ENCODE measurements around the gene BMP2K.
A peak's percentile ranks its signal among the peaks of the same experiment; 100 is the strongest.
"Not testable (repeated sequence)": the region's sequence is repeated elsewhere in the genome, so short reads cannot be mapped to it uniquely, and the experiment has no call there.

BMP2K gene

GRCh38 chr4:78864405-78865024 lies 88.4 kb downstream of the BMP2K start:
- DNase-seq (ENCODE audit: low spot score): peak; percentile 69

- DNase-seq (ENCODE audit: low spot score): no peak
These were observed 89.3 kb downstream of the BMP2K start for GRCh38 chr4:78865451-78865850.

GRCh38 chr4:78868712-78869111 lies 92.6 kb downstream of the BMP2K start:
- DNase-seq (ENCODE audit: low spot score): not testable (repeated sequence)

GRCh38 chr4:78870056-78870455 lies 93.9 kb downstream of the BMP2K start:
- no peak for DNase-seq (ENCODE audit: low spot score)

DNA sequence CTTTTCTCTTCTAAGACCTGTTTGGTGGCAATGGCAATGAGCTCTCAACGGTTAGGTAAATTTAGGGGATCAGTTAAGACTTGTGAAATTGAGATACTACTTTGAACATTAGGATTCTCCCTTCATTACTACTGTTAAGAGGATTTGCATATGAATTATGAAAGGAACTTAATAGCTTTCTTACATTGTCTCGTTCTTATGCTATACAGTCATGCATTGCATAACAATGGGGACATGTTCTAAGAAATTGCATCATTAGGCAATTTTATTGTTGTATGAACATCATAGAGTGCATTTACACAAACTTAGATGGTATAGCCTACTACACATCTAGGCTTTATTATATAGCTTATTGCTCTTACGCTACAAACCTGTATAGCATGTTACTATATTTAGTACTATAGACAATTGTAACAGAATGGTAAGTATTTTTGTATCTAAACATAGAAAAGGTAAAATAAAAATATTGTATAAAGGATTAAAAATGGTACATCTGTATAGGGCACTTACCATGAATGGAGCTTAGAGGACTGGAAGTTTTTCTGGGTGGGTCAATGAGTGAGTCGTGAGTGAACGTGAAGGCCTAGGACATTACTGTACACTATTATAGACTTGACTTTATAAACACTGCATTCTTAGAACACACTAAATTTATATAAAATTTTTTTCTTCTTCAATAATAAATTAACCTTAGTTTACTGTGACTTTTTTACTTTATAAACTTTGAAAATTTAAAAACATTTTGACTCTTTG lies 100.6 kb downstream of the BMP2K start:
- no peak for DNase-seq (ENCODE audit: low spot score)

- no peak for DNase-seq (ENCODE audit: low spot score)
These were observed 101.9 kb downstream of the BMP2K start for GRCh38 chr4:78878031-78878430.

- DNase-seq (ENCODE audit: low spot score): no peak
These were observed 104.8 kb downstream of the BMP2K start for GRCh38 chr4:78880874-78881492.

DNA sequence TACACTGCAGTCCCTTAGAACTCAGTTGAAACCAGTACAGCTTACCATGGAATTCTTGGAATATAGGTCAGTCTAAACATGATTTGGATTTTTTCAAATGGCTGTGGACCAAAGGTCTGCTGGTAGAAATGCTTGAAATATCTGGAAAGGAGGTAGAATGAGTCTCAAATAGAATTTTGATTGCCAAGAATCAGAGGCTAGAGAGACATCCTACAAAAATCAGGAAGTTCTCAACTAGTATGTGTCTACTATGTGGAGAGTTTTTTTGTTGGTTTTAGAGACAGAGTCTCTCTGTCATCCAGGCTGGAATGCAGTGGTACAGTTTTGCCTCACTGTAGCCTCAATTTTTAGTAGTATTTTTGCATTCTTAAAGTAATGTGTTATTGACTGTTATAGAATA lies 109.4 kb downstream of the BMP2K start:
- no peak for DNase-seq (ENCODE audit: low spot score)

DNA sequence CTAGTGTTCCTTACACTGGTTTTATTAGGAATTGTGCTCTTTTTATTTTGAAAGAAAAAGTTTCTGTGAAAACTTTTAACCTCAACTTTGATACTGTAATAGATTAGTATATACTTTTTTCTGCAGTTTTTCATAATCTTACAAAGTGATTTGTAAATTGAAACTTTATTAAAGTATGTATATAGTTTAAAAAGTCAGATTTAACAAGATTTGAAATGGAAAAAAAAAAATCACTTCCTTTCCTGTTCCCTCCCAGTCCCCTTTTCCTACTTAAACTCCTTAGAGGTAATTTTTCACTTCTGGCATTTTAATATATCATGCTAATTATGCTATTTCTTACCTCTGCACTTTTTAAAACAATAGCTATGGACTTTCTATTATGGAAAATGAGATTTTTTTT lies 113.8 kb downstream of the BMP2K start:
- DNase-seq (ENCODE audit: low spot score): no peak

DNA sequence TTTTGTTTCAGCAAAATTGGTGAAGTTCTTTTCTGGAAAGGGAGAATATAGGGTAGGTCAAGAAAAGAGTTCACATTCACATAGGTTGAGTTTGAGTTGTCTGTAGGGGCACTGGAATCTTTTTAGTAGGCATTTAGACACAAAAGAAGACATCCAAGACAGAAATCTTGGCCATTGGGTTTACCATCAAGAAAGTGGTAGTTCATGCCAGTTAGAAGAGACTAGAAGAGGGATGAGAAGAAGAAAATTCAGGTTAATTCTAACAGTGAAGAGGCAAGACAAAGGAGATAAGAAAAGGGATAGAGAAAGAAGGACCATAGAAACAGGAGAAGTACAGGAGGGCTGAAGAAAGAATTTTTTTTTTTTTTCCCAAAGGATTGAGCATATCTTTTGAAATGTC lies 123.2 kb downstream of the BMP2K start:
- no peak for DNase-seq (ENCODE audit: low spot score)

- DNase-seq (ENCODE audit: low spot score): no peak
These were observed 125.7 kb downstream of the BMP2K start for GRCh38 chr4:78901882-78902281.

- no peak for DNase-seq (ENCODE audit: low spot score)
These were observed 126.1 kb downstream of the BMP2K start for GRCh38 chr4:78902298-78902697.

DNA sequence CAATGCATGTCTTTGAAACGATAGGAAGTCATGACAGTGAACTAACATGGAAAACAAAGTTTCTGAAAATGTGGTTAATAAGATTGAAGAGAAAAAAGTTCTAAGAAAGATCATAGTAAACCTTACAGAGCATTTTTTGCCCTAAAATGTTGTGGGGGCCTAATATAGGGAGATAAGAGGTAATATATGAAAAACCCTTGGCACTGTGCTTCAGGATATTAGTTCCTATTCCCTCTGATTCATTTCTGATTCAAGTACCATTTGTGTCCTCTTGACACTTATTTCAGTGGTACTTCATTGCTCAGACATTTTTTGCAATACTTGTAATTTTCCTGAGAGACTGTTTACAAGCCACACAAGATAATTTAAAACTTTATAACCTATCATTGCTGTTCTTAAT lies 128.0 kb downstream of the BMP2K start:
- DNase-seq (ENCODE audit: low spot score): no peak

GRCh38 chr4:78907638-78908037 lies 131.5 kb downstream of the BMP2K start:
- DNase-seq (ENCODE audit: low spot score): no peak

DNA sequence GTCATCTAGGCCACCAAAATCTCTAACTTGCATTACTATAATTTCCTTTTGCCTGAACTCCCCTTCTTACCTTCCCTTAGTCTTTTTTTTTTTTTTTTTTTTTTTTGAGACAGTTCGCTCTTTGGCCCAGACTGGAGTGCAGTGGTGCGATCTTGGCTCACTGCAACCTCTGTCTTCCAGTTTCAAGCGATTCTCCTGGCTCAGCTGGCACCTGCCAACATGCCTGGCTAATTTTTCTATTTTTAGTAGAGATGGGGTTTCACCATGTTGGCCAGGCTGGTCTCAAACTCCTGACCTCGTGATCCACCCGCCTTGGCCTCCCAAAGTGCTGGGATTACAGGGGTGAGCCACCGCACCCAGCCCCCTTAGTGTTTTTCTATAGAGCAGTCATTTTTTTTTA lies 132.8 kb downstream of the BMP2K start:
- not testable (repeated sequence) for DNase-seq (ENCODE audit: low spot score)

DNA sequence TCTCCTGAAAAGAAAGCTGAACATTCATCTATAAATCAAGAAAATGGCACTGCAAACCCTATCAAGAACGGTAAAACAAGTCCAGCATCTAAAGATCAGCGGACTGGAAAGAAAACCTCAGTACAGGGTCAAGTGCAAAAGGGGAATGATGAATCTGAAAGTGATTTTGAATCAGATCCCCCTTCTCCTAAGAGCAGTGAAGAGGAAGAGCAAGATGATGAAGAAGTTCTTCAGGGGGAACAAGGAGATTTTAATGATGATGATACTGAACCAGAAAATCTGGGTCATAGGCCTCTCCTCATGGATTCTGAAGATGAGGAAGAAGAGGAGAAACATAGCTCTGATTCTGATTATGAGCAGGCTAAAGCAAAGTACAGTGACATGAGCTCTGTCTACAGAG lies 134.5 kb downstream of the BMP2K start:
- DNase-seq (ENCODE audit: low spot score): no peak

DNA sequence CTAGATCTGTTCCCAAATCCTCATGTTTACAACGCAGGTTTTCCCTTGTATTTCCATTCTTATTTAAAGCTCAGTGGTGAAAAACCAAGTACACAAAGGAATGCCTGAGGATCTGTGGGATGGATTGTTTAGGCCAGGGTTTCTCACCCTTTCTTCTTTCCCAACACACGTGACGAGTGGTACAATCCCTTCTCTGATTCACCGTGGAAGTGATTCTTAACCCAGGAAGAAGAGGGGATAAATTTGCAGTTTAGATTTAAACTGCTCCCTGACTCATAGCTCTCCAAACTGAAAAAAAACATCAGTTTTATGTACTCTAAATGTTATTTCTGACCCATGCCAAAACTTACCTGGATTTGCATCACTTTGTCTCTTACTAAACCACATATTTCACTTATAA lies 146.1 kb downstream of the BMP2K start:
- no peak for DNase-seq (ENCODE audit: low spot score)

DNA sequence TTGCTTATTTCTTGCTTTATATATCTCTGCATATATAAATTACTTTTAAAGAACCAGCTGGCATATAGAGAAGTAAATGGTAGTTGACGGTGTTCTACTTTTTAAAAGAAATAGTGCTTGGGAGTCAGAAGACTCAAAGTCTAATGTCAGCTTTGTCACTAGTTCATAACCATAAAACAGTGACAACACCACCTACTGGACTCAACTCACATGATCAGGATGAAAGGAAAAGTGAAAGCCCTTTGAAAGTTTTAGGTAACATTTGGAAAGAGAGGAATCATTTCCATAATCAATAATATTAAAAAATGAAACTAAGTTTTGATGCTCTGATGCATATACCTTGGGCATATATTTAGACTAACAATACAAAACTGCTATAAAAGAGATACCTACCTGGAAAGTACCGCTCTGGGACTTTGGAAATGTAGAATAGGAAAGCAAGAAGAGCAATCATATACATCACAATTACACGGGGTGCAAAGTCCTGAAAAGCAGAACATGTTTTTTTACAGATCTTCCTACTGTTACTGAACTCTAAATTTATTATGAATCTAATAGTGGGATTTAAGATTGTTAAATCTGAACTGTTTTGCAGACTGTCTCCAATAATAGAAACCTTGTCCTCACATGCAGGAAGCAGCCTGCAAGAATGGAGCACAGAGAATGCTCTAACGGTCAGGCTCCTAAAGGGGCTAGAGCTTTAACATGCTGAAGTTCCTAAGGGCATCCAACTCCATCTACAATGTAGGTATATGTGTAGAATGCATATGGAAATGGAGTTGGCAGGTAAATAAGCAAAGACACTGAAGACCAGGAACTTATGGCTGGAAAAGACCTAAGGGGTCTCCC lies 147.5 kb downstream of the BMP2K start:
- DNase-seq (ENCODE audit: low spot score): no peak

- DNase-seq (ENCODE audit: low spot score): no peak
These were observed 150.7 kb downstream of the BMP2K start for GRCh38 chr4:78926826-78927225.

GRCh38 chr4:78928835-78929234 lies 152.7 kb downstream of the BMP2K start:
- DNase-seq (ENCODE audit: low spot score): no peak

- DNase-seq (ENCODE audit: low spot score): no peak
These were observed 154.0 kb downstream of the BMP2K start for GRCh38 chr4:78930016-78930629.

DNA sequence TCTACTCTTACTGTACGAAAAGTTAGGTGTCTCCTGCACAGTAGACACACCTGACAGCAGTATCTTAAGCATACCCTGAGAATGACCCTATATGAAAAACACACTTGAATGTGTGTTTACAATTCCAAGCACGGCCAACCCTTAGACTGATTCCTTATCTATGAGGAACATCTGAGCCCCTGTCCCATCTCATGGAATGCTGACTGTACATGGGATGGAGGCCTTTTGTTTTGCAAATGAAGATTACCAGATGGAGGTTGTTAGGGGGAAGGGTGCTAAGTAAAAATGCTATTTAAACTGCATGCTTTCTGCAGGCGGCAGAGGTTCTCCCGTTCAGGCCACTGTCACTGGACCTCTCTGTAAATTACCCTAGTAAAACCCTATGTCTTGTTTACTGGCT lies 160.8 kb downstream of the BMP2K start:
- DNase-seq (ENCODE audit: low spot score): no peak

Data from CD4-positive, alpha-beta T cell treated with Interleukin-15 for 4 hours (primary cell).